OCI-LY7 (cell line): Measurements from ENCODE around the gene ASPDH. TPM values are rescaled to one million over a fixed set of nuclear protein-coding genes. Genes with fewer than 3 reads are reported as not detected.

Source experiments
- BruUV-seq: library from RNA; stranded (reverse); fragments of 400-500 nt; replicated peaks from 2 replicates; lab custom pipeline; 2021; lab: Mats Ljungman, UMichigan
- CTCF ChIA-PET: fragments of 300-600 bp; sonication (Branson Sonifier 250); formaldehyde crosslinking; loops from one replicate; lab custom pipeline; 2022; ENCODE audit warnings: antibody characterized with exemption; ENCODE audit not compliant: unreplicated experiment; lab: Charles Lee
- POLR2A ChIA-PET: fragments of 300-600 bp; sonication (Branson Sonifier 250); formaldehyde crosslinking; loops from one replicate; lab custom pipeline; 2022; ENCODE audit warnings: antibody characterized with exemption; lab: Charles Lee
- DNase-seq: peaks from one replicate; pipeline ENCODE4 v3.0.0-alpha.2; 2015; ENCODE audit warnings: low spot score
- H2AFZ ChIP-seq: fragments of 200-600 bp; sonication (generic), shearing (Covaris generic); 2 replicates; pipeline ENCODE4 v1.6.1; 2014; ENCODE audit warnings: mild to moderate bottlenecking, antibody characterized with exemption, low read length, moderate library complexity
- H3K27ac ChIP-seq: fragments of 200-600 bp; sonication (generic); 2 replicates; pipeline ENCODE4 v1.5.1; 2014; ENCODE audit warnings: mixed run types, low read depth, mild to moderate bottlenecking, moderate library complexity, low read length, inconsistent platforms; ENCODE audit not compliant: poor library complexity, severe bottlenecking
- H3K36me3 ChIP-seq: fragments of 200-600 bp; sonication (generic); 2 replicates; pipeline ENCODE4 v1.6.1; 2014; ENCODE audit warnings: mild to moderate bottlenecking, antibody characterized with exemption, low read length, moderate library complexity, mixed read lengths; ENCODE audit not compliant: insufficient read depth
- H3K4me1 ChIP-seq: fragments of 200-600 bp; sonication (generic); 2 replicates; pipeline ENCODE4 v1.5.1; 2014; ENCODE audit warnings: mild to moderate bottlenecking, low read length; ENCODE audit not compliant: insufficient read depth, poor library complexity, severe bottlenecking
- H3K4me2 ChIP-seq: fragments of 200-600 bp; sonication (generic); 2 replicates; pipeline ENCODE4 v1.6.1; 2014; ENCODE audit warnings: mild to moderate bottlenecking, low read length
- H3K4me3 ChIP-seq: fragments of 200-600 bp; sonication (generic); 2 replicates; pipeline ENCODE4 v1.5.1; 2014; ENCODE audit warnings: mild to moderate bottlenecking, low read depth, low read length; ENCODE audit not compliant: poor library complexity, severe bottlenecking
- H3K79me2 ChIP-seq: fragments of 200-600 bp; sonication (generic); 2 replicates; pipeline ENCODE4 v1.6.1; 2016; ENCODE audit warnings: low read depth, mild to moderate bottlenecking, low read length, moderate library complexity, mixed read lengths; ENCODE audit not compliant: insufficient read depth
- H3K9me2 ChIP-seq: fragments of 200-600 bp; sonication (generic); 2 replicates; pipeline ENCODE4 v1.6.1; 2016; ENCODE audit warnings: mild to moderate bottlenecking, low read length, mixed read lengths; ENCODE audit not compliant: insufficient read depth
- H3K9me3 ChIP-seq: fragments of 200-600 bp; sonication (generic); 2 replicates; pipeline ENCODE4 v1.6.1; 2014; ENCODE audit warnings: mild to moderate bottlenecking, mixed run types, low read length, mixed read lengths
- H4K20me1 ChIP-seq: fragments of 200-600 bp; sonication (generic); 2 replicates; pipeline ENCODE4 v1.6.1; 2014; ENCODE audit warnings: mild to moderate bottlenecking, antibody characterized with exemption, low read length, moderate library complexity, mixed read lengths; ENCODE audit not compliant: insufficient read depth
- CTCF ChIP-seq: fragments of 200-600 bp; sonication (generic); conservative IDR thresholded peaks from 2 replicates; pipeline ENCODE4 v1.5.1; 2014; ENCODE audit warnings: mild to moderate bottlenecking, antibody characterized with exemption, low read length, moderate library complexity, mixed read lengths
- EZH2phosphoT487 ChIP-seq: fragments of 200-600 bp; sonication (generic); IDR thresholded peaks from 2 replicates; pipeline ENCODE4 v1.6.1; 2018; ENCODE audit warnings: low read depth, borderline replicate concordance, mild to moderate bottlenecking, mixed run types, antibody characterized with exemption, low read length, moderate library complexity, mixed read lengths
- intact Hi-C: fragments of 100-400 bp; cut with micrococcal nuclease; formaldehyde crosslinking; loops from one replicate; pipeline ENCODE4 v1.10.0; 2022; ENCODE audit not compliant: unreplicated experiment
- total RNA-seq, 2 experiments: library from RNA; depleted of rRNA in 1 of 2; stranded (reverse); fragments of >200 nt in 1 of 2; shearing (Covaris generic) in 1 of 2; gene quantifications; 2 replicates each; pipeline ENCODE4 v1.2.3, GENCODE V29; 2014 to 2022

The ASPDH gene
- total RNA-seq, 2 experiments from 2014 or later, result not detected

GRCh38 chr19:50498219-50499056 is 15.3 kb downstream of the ASPDH start:
- H3K4me3 ChIP-seq, result no peak overlapping the region
- no peaks in the 10 kb centered on the region for H4K20me1 ChIP-seq
- CTCF ChIA-PET, result no interaction called here
- no peak overlapping the region for H3K4me2 ChIP-seq
- H3K9me2 ChIP-seq, result no peaks in the 10 kb centered on the region
- no peak for DNase-seq
- POLR2A ChIA-PET, result no interaction called here
- BruUV-seq, result no TSS peak
- no peaks in the 10 kb centered on the region for H3K9me3 ChIP-seq
- TF ChIP-seq CTCF, result no peak
- H3K79me2 ChIP-seq, result no peaks in the 10 kb centered on the region
- H3K27ac ChIP-seq, result no peak overlapping the region
- no peaks in the 10 kb centered on the region for H3K36me3 ChIP-seq
- peaks cover 11% of the 10 kb centered on the region for H3K4me1 ChIP-seq
- intact Hi-C loops, result no loop called here
- no peak overlapping the region for H2AFZ ChIP-seq

GRCh38 chr19:50497022-50497405 is 16.7 kb downstream of the ASPDH start:
- TF ChIP-seq EZH2phosphoT487 (no peak), CTCF (no peak)
- no peak overlapping the region for H3K4me2 ChIP-seq
- no peak overlapping the region for H3K27ac ChIP-seq
- CTCF ChIA-PET, result no interaction called here
- no peaks in the 10 kb centered on the region for H3K36me3 ChIP-seq
- no peaks in the 10 kb centered on the region for H4K20me1 ChIP-seq
- DNase-seq, result no peak
- H2AFZ ChIP-seq, result no peak overlapping the region
- H3K9me3 ChIP-seq, result no peaks in the 10 kb centered on the region
- H3K4me1 ChIP-seq, result peaks cover 11% of the 10 kb centered on the region
- no peaks in the 10 kb centered on the region for H3K9me2 ChIP-seq
- BruUV-seq, result no TSS peak
- no peaks in the 10 kb centered on the region for H3K79me2 ChIP-seq
- intact Hi-C loops, result no loop called here
- H3K4me3 ChIP-seq, result no peak overlapping the region
- POLR2A ChIA-PET, result no interaction called here
